Measurements from ENCODE around the gene SIT1.

SIT1 gene

GRCh38 chr9:35628389-35628991 is 22.2 kb downstream of the SIT1 start:
- H3K27ac ChIP-seq = 0 out of 22 replicates have a peak overlapping the region, but pooled peaks of 1 of the 11 experiments have one; percentile 20
- no peaks in the 10 kb centered on the region for H3K27me3 ChIP-seq
- H3K4me1 ChIP-seq = peaks cover 2 to 70% (median 22%) of the 10 kb centered on the region in 10 experiments
- H3K4me2 ChIP-seq = peak overlapping the region in 2 of 11 experiments; percentile 41 to 42; a peak in 1 of 22 replicates
- TF ChIP-seq Cebpa-rat (IDR thresholded peaks at IDR 0.05) = no peak
- H3K9ac ChIP-seq = peak overlapping the region in 1 of 11 experiments; percentile 16; a peak in 1 of 22 replicates
- no peaks in the 10 kb centered on the region for H3K36me3 ChIP-seq
- H3K4me3 ChIP-seq = no peak overlapping the region
- H3K9me3 ChIP-seq (replicated peaks in 1 of 11) = peaks cover 0 to 6% (median 0%) of the 10 kb centered on the region in 11 experiments; a peak in 1 of 22 replicates
- H4K20me1 ChIP-seq = no peaks in the 10 kb centered on the region

GRCh38 chr9:35627575-35627974 is 23.2 kb downstream of the SIT1 start:
- peak overlapping the region in 10 of 11 experiments; percentile 5 to 58 (median 38); a peak in 16 of 22 replicates for H3K4me2 ChIP-seq

GRCh38 chr9:35619800-35620158 is 31.0 kb downstream of the SIT1 start:
- Histone ChIP-seq H3K27ac (peak overlapping the region; percentile 68 to 97 (median 94); a peak in 21 of 22 replicates), H3K4me3 (peak overlapping the region in 8 of 10 experiments; percentile 32 to 67 (median 61); a peak in 9 of 20 replicates), H4K20me1 (peaks cover 0 to 12% (median 0%) of the 10 kb centered on the region in 11 experiments; a peak in 3 of 22 replicates), H3K9me3 (replicated peaks in 1 of 11) (no peaks in the 10 kb centered on the region), H3K36me3 (peaks cover 0 to 18% (median 7%) of the 10 kb centered on the region in 11 experiments; a peak in 12 of 22 replicates), H3K27me3 (no peaks in the 10 kb centered on the region), H3K4me1 (peaks cover 72 to 91% (median 84%) of the 10 kb centered on the region in 10 experiments), H3K4me2 (peak overlapping the region; percentile 85 to 100 (median 96)), H3K9ac (peak overlapping the region in 10 of 11 experiments; percentile 70 to 84 (median 76); a peak in 18 of 22 replicates)
- TF ChIP-seq Cebpa-rat (IDR thresholded peaks at IDR 0.05) = no peak

More at GRCh38 chr9:35627575-35627974, 23.2 kb downstream of the SIT1 start:
- no peak for TF ChIP-seq Cebpa-rat (IDR thresholded peaks at IDR 0.05)
- peak overlapping the region in 1 of 11 experiments; percentile 16; a peak in 1 of 22 replicates for H3K9ac ChIP-seq
- peaks cover 0 to 6% (median 0%) of the 10 kb centered on the region in 11 experiments; a peak in 1 of 22 replicates for H3K9me3 ChIP-seq (replicated peaks in 1 of 11)
- H3K4me1 ChIP-seq = peaks cover 0 to 70% (median 25%) of the 10 kb centered on the region in 10 experiments; a peak in 17 of 20 replicates
- peak overlapping the region in 2 of 11 experiments; percentile 20 to 21; a peak in 3 of 22 replicates for H3K27ac ChIP-seq
- no peaks in the 10 kb centered on the region for H3K36me3 ChIP-seq
- no peaks in the 10 kb centered on the region for H3K27me3 ChIP-seq
- H3K4me3 ChIP-seq = no peak overlapping the region
- no peaks in the 10 kb centered on the region for H4K20me1 ChIP-seq

GRCh38 chr9:35618854-35619799 is 31.6 kb downstream of the SIT1 start:
- H4K20me1 ChIP-seq = peaks cover 0 to 16% (median 0%) of the 10 kb centered on the region in 11 experiments; a peak in 3 of 22 replicates
- no peak for TF ChIP-seq Cebpa-rat (IDR thresholded peaks at IDR 0.05)
- H3K9ac ChIP-seq = peak overlapping the region; percentile 70 to 84 (median 76)
- H3K9me3 ChIP-seq (replicated peaks in 1 of 11) = no peaks in the 10 kb centered on the region
- H3K4me3 ChIP-seq = peak overlapping the region; percentile 55 to 67 (median 61)
- peaks cover 75 to 96% (median 87%) of the 10 kb centered on the region in 10 experiments for H3K4me1 ChIP-seq
- H3K4me2 ChIP-seq = peak overlapping the region; percentile 85 to 100 (median 96)
- H3K27me3 ChIP-seq = no peaks in the 10 kb centered on the region
- peaks cover 0 to 24% (median 14%) of the 10 kb centered on the region in 11 experiments; a peak in 14 of 22 replicates for H3K36me3 ChIP-seq
- H3K27ac ChIP-seq = peak overlapping the region; percentile 68 to 97 (median 94)

- H3K4me2 ChIP-seq = peak within 1 kb of the TSS; percentile 85 to 100 (median 96)
- peak within 1 kb of the TSS; percentile 56 to 70 (median 62) for H3K4me3 ChIP-seq
Measured at GRCh38 chr9:35618325-35618727, 32.4 kb downstream of the SIT1 start, which contains the start of gene CD72. Gene CD72 (minus strand): TSS chr9:35618413. CDS start chr9:35618303, 110 bp downstream.

GRCh38 chr9:35617548-35617947 is 33.2 kb downstream of the SIT1 start:
- H3K9ac ChIP-seq = peak overlapping the region; percentile 70 to 84 (median 76)
- H3K4me2 ChIP-seq = peak overlapping the region; percentile 85 to 100 (median 96)
- peak overlapping the region; percentile 56 to 70 (median 62) for H3K4me3 ChIP-seq
- peak overlapping the region; percentile 68 to 97 (median 94) for H3K27ac ChIP-seq
- peaks cover 0 to 40% (median 25%) of the 10 kb centered on the region in 11 experiments; a peak in 16 of 22 replicates for H3K36me3 ChIP-seq
- H3K27me3 ChIP-seq = no peaks in the 10 kb centered on the region
- TF ChIP-seq Cebpa-rat (IDR thresholded peaks at IDR 0.05) = no peak
- peaks cover 74 to 98% (median 85%) of the 10 kb centered on the region in 10 experiments for H3K4me1 ChIP-seq
- peaks cover 0 to 16% (median 0%) of the 10 kb centered on the region in 11 experiments; a peak in 3 of 22 replicates for H4K20me1 ChIP-seq
- H3K9me3 ChIP-seq (replicated peaks in 1 of 11) = no peaks in the 10 kb centered on the region

More at GRCh38 chr9:35618325-35618727, 32.4 kb downstream of the SIT1 start, which contains the start of gene CD72:
- Histone ChIP-seq H4K20me1 (peaks cover 0 to 16% (median 0%) of the 10 kb centered on the region in 11 experiments; a peak in 3 of 22 replicates), H3K9me3 (replicated peaks in 1 of 11) (no peaks in the 10 kb centered on the region), H3K4me1 (peaks cover 75 to 99% (median 88%) of the 10 kb centered on the region in 10 experiments), H3K9ac (peak within 1 kb of the TSS; percentile 70 to 84 (median 76)), H3K27me3 (no peaks in the 10 kb centered on the region), H3K27ac (peak within 1 kb of the TSS; percentile 68 to 97 (median 94)), H3K36me3 (peaks cover 0 to 32% (median 17%) of the 10 kb centered on the region in 11 experiments; a peak in 14 of 22 replicates)
- TF ChIP-seq Cebpa-rat (IDR thresholded peaks at IDR 0.05) = no peak

- peak overlapping the region; percentile 56 to 70 (median 62) for H3K4me3 ChIP-seq
- H4K20me1 ChIP-seq = peaks cover 0 to 21% (median 0%) of the 10 kb centered on the region in 11 experiments; a peak in 3 of 22 replicates
- H3K4me2 ChIP-seq = peak overlapping the region; percentile 85 to 100 (median 96)
- H3K9me3 ChIP-seq (replicated peaks in 1 of 11) = no peaks in the 10 kb centered on the region
- H3K27ac ChIP-seq = peak overlapping the region; percentile 68 to 97 (median 94)
- TF ChIP-seq Cebpa-rat (IDR thresholded peaks at IDR 0.05) = no peak
- peaks cover 3 to 47% (median 31%) of the 10 kb centered on the region in 11 experiments; a peak in 17 of 22 replicates for H3K36me3 ChIP-seq
- H3K9ac ChIP-seq = peak overlapping the region; percentile 70 to 84 (median 76)
- H3K27me3 ChIP-seq = no peaks in the 10 kb centered on the region
- H3K4me1 ChIP-seq = peaks cover 69 to 98% (median 80%) of the 10 kb centered on the region in 10 experiments
Measured at GRCh38 chr9:35616681-35617459, 33.9 kb downstream of the SIT1 start.

All from BLaER1 treated with 17β-estradiol and CSF1 and Interleukin-3, amounts not matched to agents 10 nM and 100 nM (cell line).